ENCODE results near the gene TF.

- TF ChIP-seq ZNF76 (tag by site-specific recombination; IDR thresholded peaks at IDR 0.05; ENCODE audit: borderline replicate concordance, low read depth) (no peak), MZF1 (tag by site-specific recombination; IDR thresholded peaks at IDR 0.05; ENCODE audit: borderline replicate concordance) (no peak), ZIC2 (tag by site-specific recombination; IDR thresholded peaks at IDR 0.05) (no peak), ZNF510 (tag by site-specific recombination; IDR thresholded peaks at IDR 0.05; ENCODE audit: insufficient replicate concordance) (no peak), ZNF211 (tag by site-specific recombination; IDR thresholded peaks at IDR 0.05; ENCODE audit: low read depth) (no peak), ZBTB20 (tag by site-specific recombination; IDR thresholded peaks at IDR 0.05) (no peak), ZNF24 (tag by site-specific recombination; IDR thresholded peaks at IDR 0.05) (no peak), ZNF18 (tag by site-specific recombination; IDR thresholded peaks at IDR 0.05) (no peak), ZNF23 (tag by site-specific recombination; IDR thresholded peaks at IDR 0.05; ENCODE audit: borderline replicate concordance) (no peak), ZNF2 (tag by site-specific recombination; IDR thresholded peaks at IDR 0.05) (no peak), ZFP3 (tag by site-specific recombination; IDR thresholded peaks at IDR 0.05; ENCODE audit: low read depth) (no peak)
- TF ChIP-seq, protein P1, sequence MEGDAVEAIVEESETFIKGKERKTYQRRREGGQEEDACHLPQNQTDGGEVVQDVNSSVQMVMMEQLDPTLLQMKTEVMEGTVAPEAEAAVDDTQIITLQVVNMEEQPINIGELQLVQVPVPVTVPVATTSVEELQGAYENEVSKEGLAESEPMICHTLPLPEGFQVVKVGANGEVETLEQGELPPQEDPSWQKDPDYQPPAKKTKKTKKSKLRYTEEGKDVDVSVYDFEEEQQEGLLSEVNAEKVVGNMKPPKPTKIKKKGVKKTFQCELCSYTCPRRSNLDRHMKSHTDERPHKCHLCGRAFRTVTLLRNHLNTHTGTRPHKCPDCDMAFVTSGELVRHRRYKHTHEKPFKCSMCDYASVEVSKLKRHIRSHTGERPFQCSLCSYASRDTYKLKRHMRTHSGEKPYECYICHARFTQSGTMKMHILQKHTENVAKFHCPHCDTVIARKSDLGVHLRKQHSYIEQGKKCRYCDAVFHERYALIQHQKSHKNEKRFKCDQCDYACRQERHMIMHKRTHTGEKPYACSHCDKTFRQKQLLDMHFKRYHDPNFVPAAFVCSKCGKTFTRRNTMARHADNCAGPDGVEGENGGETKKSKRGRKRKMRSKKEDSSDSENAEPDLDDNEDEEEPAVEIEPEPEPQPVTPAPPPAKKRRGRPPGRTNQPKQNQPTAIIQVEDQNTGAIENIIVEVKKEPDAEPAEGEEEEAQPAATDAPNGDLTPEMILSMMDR (tag by site-specific recombination; IDR thresholded peaks at IDR 0.05), result no peak
- TF ChIP-seq, protein P2, sequence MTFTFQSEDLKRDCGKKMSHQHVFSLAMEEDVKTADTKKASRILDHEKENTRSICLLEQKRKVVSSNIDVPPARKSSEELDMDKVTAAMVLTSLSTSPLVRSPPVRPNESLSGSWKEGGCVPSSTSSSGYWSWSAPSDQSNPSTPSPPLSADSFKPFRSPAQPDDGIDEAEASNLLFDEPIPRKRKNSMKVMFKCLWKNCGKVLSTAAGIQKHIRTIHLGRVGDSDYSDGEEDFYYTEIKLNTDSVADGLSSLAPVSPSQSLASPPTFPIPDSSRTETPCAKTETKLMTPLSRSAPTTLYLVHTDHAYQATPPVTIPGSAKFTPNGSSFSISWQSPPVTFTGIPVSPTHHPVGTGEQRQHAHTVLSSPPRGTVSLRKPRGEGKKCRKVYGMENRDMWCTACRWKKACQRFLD (tag by site-specific recombination; IDR thresholded peaks at IDR 0.05), result no peak
These were observed 74.9 kb downstream of the TF start for GRCh38 chr3:133820889-133821675.

All from HEK293 (cell line).